B cell (primary cell): ENCODE measurements around the gene NAPB.

Experiments
- EZH2 ChIP-seq: IDR thresholded peaks from 2 replicates; pipeline ENCODE4 v1.6.1; 2012; ENCODE audit warnings: borderline replicate concordance, low read depth, mild to moderate bottlenecking, moderate library complexity, low read length; ENCODE audit not compliant: insufficient read depth, poor library complexity, severe bottlenecking
- TF ChIP-seq, protein P1 (sequence below): fragments of 200-600 bp; IDR thresholded peaks from one replicate; pipeline ENCODE4 v1.8.0; 2022; ENCODE audit warnings: antibody characterized with exemption, mild to moderate bottlenecking

DNA sequence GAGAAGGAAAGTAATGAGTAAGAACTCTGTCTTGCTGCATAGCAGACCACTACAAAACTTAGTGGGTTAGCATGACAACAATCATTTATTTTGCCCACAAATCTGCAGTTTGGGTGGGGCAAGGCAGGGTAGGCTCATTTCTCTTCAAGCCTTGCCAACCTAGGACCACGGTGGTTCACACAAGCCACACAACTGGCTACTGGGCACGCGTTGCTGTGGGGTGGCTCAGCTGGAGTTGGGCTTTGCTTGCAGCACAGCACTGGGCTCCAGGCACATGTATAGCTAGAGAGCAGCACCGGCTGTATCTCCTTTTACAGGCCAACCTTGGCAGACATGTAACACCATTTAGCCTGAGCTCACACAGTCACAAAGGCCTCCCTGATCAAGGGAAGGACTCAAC is 75.3 kb downstream of the NAPB start:
- TF ChIP-seq, protein P1, sequence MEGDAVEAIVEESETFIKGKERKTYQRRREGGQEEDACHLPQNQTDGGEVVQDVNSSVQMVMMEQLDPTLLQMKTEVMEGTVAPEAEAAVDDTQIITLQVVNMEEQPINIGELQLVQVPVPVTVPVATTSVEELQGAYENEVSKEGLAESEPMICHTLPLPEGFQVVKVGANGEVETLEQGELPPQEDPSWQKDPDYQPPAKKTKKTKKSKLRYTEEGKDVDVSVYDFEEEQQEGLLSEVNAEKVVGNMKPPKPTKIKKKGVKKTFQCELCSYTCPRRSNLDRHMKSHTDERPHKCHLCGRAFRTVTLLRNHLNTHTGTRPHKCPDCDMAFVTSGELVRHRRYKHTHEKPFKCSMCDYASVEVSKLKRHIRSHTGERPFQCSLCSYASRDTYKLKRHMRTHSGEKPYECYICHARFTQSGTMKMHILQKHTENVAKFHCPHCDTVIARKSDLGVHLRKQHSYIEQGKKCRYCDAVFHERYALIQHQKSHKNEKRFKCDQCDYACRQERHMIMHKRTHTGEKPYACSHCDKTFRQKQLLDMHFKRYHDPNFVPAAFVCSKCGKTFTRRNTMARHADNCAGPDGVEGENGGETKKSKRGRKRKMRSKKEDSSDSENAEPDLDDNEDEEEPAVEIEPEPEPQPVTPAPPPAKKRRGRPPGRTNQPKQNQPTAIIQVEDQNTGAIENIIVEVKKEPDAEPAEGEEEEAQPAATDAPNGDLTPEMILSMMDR, result no peak
- TF ChIP-seq EZH2, result no peak
